Measurements from ENCODE around the gene PIK3R2. TPM values are rescaled to one million over a fixed set of nuclear protein-coding genes. Genes with fewer than 3 reads are reported as not detected.

PIK3R2 gene
- total and polyA plus RNA-seq, 2 of the 13 experiments (the other 11 are each of a cell fraction or from before 2014, with no cell fraction given) = 18.6 to 25.3 TPM

DNA sequence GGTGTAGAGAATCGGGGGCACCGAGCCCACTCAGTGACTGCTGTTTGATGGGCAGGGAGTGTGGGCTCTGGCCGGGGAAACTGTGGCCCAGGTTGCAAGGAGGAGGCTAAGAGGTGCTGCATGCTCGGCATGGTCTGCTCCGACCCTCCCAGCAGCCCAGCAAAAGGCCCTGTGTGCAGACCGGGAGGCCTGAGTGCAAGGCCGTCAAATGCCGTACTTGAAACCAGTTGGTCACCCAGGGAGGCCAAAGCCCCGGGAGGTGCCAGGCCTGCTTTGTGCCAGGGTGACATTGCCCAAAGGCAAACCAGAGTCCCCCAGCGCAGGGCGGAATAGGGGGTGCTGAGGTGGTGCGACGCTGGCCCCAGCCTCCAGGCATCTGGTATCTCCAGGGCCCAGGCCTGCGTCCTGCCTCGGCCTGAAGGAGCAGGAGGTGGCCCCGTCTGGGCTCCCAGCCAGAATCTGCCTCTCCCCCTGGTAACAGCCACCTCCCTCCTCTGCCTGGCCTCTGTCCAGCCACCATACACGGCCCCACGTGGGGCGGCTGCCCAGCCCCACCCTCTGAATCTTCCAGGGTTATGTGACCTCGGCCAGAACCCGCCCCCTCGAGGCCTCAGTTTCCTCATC, 4.0 kb downstream of the PIK3R2 start (continued):
- peak; percentile 36; the same call in 1 of the 2 replicates for TF ChIP-seq KDM2A (CRISPR knock-in tag; IDR thresholded peaks at IDR 0.05; ENCODE audit: borderline replicate concordance, low read depth)
- no peak for TF ChIP-seq CHD2 (IDR thresholded peaks at IDR 0.05; ENCODE audit: low read depth, low read length)
- TF ChIP-seq, protein P1, sequence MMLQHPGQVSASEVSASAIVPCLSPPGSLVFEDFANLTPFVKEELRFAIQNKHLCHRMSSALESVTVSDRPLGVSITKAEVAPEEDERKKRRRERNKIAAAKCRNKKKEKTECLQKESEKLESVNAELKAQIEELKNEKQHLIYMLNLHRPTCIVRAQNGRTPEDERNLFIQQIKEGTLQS (CRISPR knock-in tag; IDR thresholded peaks at IDR 0.05) = no peak
- TF ChIP-seq ARNTL (CRISPR knock-in tag; IDR thresholded peaks at IDR 0.05) = no peak
- TF ChIP-seq NR2F2 (IDR thresholded peaks at IDR 0.05; ENCODE audit: borderline replicate concordance, low read depth) = no peak
- no peak for TF ChIP-seq SRSF1 (optimal IDR thresholded peaks at IDR 0.05; ENCODE audit: low read depth, low read length)
- no peak for TF ChIP-seq MED13 (CRISPR knock-in tag; IDR thresholded peaks at IDR 0.05)
- TF ChIP-seq ZKSCAN8 (CRISPR knock-in tag; IDR thresholded peaks at IDR 0.05; ENCODE audit: borderline replicate concordance) = no peak
- TF ChIP-seq MEIS1 (CRISPR knock-in tag; IDR thresholded peaks at IDR 0.05; ENCODE audit: borderline replicate concordance) = no peak
- TF ChIP-seq ZNF629 (CRISPR knock-in tag; conservative IDR thresholded peaks at IDR 0.05) = no peak
- TF ChIP-seq ETV6 (CRISPR knock-in tag; conservative IDR thresholded peaks at IDR 0.05) = no peak
- no peak for TF ChIP-seq ZNF766 (CRISPR knock-in tag; IDR thresholded peaks at IDR 0.05; ENCODE audit: borderline replicate concordance)
- TF ChIP-seq, protein P2, sequence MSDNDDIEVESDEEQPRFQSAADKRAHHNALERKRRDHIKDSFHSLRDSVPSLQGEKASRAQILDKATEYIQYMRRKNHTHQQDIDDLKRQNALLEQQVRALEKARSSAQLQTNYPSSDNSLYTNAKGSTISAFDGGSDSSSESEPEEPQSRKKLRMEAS (IDR thresholded peaks at IDR 0.05) = peak; percentile 73
- TF ChIP-seq, protein P3, sequence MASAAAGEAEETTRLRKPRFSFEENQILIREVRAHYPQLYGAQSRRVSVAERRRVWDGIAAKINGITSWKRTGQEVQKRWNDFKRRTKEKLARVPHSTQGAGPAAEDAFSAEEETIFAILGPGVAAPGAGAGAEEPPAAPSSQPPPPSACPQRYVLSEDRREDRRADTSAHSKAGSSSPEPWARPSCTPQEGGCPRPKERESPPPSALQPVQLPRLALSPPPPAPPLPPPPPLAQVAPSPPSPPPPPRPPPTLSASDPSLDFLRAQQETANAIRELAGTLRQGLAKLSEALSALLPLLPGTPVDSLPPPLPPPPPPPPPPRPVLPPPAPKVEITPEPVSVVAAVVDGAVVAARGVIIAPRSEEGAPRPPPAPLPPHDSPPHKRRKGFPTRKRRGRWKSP (CRISPR knock-in tag; IDR thresholded peaks at IDR 0.05) = no peak
- no peak for TF ChIP-seq NFKB2 (CRISPR knock-in tag; IDR thresholded peaks at IDR 0.05; ENCODE audit: borderline replicate concordance)
- TF ChIP-seq, protein P4, sequence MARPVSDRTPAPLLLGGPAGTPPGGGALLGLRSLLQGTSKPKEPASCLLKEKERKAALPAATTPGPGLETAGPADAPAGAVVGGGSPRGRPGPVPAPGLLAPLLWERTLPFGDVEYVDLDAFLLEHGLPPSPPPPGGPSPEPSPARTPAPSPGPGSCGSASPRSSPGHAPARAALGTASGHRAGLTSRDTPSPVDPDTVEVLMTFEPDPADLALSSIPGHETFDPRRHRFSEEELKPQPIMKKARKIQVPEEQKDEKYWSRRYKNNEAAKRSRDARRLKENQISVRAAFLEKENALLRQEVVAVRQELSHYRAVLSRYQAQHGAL (CRISPR knock-in tag; IDR thresholded peaks at IDR 0.05; ENCODE audit: not compliant biosample characterization) = no peak
- TF ChIP-seq NCOR1 (IDR thresholded peaks at IDR 0.05; ENCODE audit: borderline replicate concordance, low read length) = no peak
- no peak for TF ChIP-seq SALL2 (CRISPR knock-in tag; IDR thresholded peaks at IDR 0.05)
- TF ChIP-seq ERF (CRISPR knock-in tag; IDR thresholded peaks at IDR 0.05) = 0 out of 2 replicates have a peak, but pooled peaks have one; percentile 26
- no peak for TF ChIP-seq FOXA1 (IDR thresholded peaks at IDR 0.05)
- TF ChIP-seq FOXA1 (CRISPR knock-in tag; IDR thresholded peaks at IDR 0.05) = no peak
